ENCODE results near the gene CNTLN.
"Not testable (repeated sequence)": the region's sequence is repeated elsewhere in the genome, so short reads cannot be mapped to it uniquely, and the experiment has no call there.

CNTLN gene

DNA sequence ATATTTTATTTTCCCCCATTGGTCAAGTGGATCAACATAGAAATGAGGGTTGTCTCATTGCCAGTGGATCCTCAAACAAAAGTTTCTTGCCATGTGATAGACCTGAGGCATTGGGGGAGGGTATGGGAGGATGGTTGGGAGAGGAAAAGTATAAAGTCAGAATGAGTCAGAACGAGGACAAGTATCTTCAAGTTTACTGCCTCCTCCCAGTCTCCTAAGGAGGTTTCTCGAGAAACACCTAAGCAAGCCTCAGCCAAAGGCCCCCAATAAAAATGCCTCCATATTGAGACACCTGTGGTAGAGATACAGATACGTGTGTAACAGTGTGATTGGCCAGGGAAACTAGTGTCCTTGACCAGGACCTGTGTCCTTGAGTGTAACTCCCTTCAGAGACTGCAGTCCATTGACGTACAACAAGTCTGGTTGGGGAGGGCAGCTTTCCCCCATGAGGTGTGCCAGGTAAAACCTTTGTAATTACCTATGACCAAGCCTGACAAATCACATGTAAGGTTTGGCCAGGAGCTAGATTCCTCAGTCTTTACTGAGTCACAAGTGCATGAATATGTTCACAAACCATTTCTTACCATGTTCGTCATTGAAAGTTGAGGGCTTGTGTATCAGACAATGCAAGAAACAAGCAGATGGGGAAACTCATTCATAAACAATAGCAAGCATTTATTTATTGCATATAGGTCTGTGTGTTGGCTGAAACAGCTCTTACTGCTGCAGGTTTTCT, 245.5 kb downstream of the CNTLN start:
- TF ChIP-seq, protein P1, sequence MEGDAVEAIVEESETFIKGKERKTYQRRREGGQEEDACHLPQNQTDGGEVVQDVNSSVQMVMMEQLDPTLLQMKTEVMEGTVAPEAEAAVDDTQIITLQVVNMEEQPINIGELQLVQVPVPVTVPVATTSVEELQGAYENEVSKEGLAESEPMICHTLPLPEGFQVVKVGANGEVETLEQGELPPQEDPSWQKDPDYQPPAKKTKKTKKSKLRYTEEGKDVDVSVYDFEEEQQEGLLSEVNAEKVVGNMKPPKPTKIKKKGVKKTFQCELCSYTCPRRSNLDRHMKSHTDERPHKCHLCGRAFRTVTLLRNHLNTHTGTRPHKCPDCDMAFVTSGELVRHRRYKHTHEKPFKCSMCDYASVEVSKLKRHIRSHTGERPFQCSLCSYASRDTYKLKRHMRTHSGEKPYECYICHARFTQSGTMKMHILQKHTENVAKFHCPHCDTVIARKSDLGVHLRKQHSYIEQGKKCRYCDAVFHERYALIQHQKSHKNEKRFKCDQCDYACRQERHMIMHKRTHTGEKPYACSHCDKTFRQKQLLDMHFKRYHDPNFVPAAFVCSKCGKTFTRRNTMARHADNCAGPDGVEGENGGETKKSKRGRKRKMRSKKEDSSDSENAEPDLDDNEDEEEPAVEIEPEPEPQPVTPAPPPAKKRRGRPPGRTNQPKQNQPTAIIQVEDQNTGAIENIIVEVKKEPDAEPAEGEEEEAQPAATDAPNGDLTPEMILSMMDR (IDR thresholded peaks at IDR 0.05; ENCODE audit: insufficient read depth, low read length, missing control alignments) = no peak
- DNase-seq (ENCODE audit: low read depth, low spot score) = no peak
- ChIA-PET CTCF (no interaction called here), POLR2A (no interaction called here)
- no peak overlapping the region for H3K4me3 ChIP-seq (ENCODE audit: low read depth, low read length)

DNA sequence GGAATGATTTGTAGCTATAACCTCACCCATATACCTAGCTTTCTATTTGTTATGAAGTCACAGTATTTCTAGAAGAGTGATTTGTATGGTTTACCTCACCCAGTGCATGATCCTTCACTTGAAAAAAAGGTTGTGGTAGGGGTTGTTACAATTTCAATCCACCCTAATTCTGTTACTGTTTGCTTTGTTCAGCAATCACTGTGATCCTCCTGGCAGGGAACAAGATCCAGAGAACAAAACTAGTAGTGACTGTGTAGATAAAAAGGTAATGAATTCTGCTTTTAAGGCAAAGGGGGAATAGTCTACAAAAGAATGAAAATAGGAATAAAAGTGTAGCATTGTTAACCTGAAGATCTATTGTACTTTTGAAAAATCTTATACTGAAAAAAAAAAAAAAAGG, 252.7 kb downstream of the CNTLN start:
- TF ChIP-seq, protein P1 (IDR thresholded peaks at IDR 0.05; ENCODE audit: insufficient read depth, low read length, missing control alignments) = no peak
- no peak for DNase-seq (ENCODE audit: low read depth, low spot score)
- CTCF ChIA-PET = no interaction called here
- H3K4me3 ChIP-seq (ENCODE audit: low read depth, low read length) = no peak overlapping the region
- POLR2A ChIA-PET = no interaction called here

DNA sequence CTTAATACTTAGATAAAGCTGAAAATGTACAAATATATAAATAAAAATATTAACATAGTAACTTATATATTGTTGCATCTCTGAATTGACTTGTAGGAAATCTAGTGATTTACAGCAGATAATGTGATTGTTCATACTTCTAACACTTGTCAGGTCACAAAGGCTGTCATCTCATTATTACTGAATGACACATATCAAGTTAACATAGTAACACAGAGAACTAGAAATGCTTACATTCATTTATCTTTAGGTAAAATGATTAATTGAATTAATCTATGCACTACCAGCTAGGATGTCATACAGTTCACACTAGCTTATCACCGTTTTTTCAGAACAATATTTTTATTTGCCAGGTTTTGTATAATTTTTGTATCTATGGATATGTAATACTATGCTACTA, 254.2 kb downstream of the CNTLN start:
- DNase-seq (ENCODE audit: low read depth, low spot score) = no peak
- TF ChIP-seq, protein P1 (IDR thresholded peaks at IDR 0.05; ENCODE audit: insufficient read depth, low read length, missing control alignments) = no peak
- CTCF ChIA-PET = interaction anchor here (1.4 kb wide), 1 partner anchor 9 kb away, joined by 3 read pairs; no protein-coding TSS in a partner anchor
- POLR2A ChIA-PET = no interaction called here
- no peak overlapping the region for H3K4me3 ChIP-seq (ENCODE audit: low read depth, low read length)

DNA sequence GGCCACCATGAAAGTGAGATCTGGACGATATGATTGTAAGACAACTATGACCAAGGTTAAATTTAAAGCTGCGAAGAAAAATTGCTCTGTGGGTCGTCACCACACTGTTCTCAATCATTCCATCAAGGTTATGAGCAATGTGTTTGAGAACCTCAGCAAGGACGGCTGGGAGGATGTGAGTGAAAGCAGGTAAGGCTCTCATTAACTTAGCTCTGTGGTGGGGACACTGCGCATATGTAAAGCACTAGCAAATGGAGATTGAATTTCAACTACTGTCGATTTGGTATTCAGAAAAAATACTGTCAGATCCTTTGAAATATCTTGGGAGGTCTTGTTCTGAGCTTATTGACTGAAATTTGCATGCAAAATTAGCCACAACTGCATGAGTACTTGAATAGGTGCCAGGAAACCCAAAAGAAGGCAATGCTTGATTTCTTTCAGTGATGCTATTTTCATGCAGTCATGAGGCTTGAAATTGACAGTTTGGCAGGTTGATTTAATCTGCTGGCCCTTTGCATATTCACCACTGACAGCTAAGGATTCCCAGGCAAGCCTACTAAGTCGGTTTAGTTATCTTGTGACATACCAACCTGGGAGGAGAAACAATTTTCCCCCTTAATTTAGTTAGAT, 260.2 kb downstream of the CNTLN start:
- TF ChIP-seq, protein P1 (IDR thresholded peaks at IDR 0.05; ENCODE audit: insufficient read depth, low read length, missing control alignments) = no peak
- CTCF ChIA-PET = no interaction called here
- no peak overlapping the region for H3K4me3 ChIP-seq (ENCODE audit: low read depth, low read length)
- no peak for DNase-seq (ENCODE audit: low read depth, low spot score)
- POLR2A ChIA-PET = no interaction called here

DNA sequence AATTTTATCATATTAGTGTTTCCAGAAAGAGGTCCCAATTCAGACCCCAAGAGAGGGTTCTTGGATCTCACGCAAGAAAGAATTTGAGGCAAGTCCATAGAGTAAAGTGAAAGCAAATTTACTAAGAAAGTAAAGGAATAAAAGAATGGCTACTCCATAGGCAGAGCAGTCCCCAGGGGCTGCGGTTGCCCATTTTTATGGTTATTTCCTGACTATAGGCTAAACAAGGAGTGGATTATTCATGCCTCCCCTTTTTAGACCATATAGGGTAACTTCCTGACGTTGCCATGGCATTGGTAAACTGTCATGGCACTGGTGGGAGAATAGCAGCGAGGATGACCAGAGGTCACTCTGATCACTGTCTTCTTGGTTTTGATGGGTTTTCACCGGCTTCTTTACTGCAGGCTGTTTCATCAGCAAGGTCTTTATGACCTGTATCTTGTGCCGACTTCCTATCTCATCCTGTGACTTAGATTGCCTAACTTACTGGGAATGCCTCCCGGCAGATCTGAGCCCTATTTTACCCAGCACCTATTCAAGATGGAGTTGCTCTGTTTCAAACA, 262.4 kb downstream of the CNTLN start:
- H3K4me3 ChIP-seq (ENCODE audit: low read depth, low read length); POLR2A ChIA-PET; CTCF ChIA-PET; DNase-seq (ENCODE audit: low read depth, low spot score): not testable (repeated sequence)

DNA sequence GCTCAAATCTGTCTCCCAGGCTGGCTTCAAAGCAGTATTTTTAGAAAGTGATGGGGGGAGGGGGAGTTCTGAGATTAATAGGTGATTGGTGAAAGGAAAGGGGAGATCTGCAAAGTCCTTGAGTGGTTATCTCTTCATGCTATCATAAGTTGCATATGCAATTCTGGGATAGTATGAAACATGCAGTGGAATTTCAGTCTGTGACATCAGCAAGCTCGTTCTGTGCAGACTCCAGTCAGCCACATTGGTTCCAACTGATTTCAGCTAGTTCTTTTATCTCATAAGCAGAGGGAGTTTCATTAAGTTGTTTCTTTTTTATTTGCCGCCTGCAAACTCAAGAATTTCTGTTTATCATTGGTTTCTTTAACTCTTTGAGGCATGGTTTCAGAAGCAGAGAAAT, 263.5 kb downstream of the CNTLN start:
- ChIA-PET CTCF (interaction anchor here (1.3 to 1.5 kb wide), 2 partner anchors 9 to 13 kb away, joined by 3 read pairs; no protein-coding TSS in a partner anchor), POLR2A (no interaction called here)
- H3K4me3 ChIP-seq (ENCODE audit: low read depth, low read length) = no peak overlapping the region

More for the DNA sequence above, 263.5 kb downstream of the CNTLN start:
- TF ChIP-seq, protein P1 (IDR thresholded peaks at IDR 0.05; ENCODE audit: insufficient read depth, low read length, missing control alignments) = no peak
- no peak for DNase-seq (ENCODE audit: low read depth, low spot score)
